ENCODE results near the gene RSPH9. TPM values are rescaled to one million over a fixed set of nuclear protein-coding genes. Genes with fewer than 3 reads are reported as not detected.

Gene RSPH9
- not detected for total RNA-seq

- peaks cover 13% of the 10 kb centered on the region for H3K4me1 Mint-ChIP-seq
- H3K36me3 Mint-ChIP-seq (ENCODE audit: low read depth): peaks cover 16% of the 10 kb centered on the region
- H3K27ac Mint-ChIP-seq: peak within 1 kb of the TSS; percentile 77
- DNase-seq: peak; percentile 86
- intact Hi-C loops (cut with DNase I, micrococcal nuclease): loop anchor here in 1 of 2 experiments (1.0 kb wide), 2 partner anchors 10 to 15 kb away; partner anchors contain the start of gene MAD2L1BP
- ChIA-PET POLR2A (interaction anchor here (1.0 kb wide), 1 partner anchor 41 kb away, joined by 3 read pairs; no protein-coding TSS in a partner anchor), CTCF (interaction anchor here (0.5 to 2.1 kb wide), 5 partner anchors 15 to 429 kb away, joined by 3 to 10 read pairs (median 3); no protein-coding TSS in a partner anchor)
- no peaks in the 10 kb centered on the region for H3K27me3 Mint-ChIP-seq
- H3K4me3 Mint-ChIP-seq: peak within 1 kb of the TSS; percentile 71
- H3K9me3 Mint-ChIP-seq (ENCODE audit: low read depth): no peaks in the 10 kb centered on the region
- peak; percentile 92 for ATAC-seq
Observed at GRCh38 chr6:43644940-43645612, at the start of gene RSPH9. RSPH9 (plus strand) TSS chr6:43645036; CDS start chr6:43645099, 63 bp downstream.

- H3K27ac Mint-ChIP-seq: no peak overlapping the region
- peaks cover 33% of the 10 kb centered on the region for H3K36me3 Mint-ChIP-seq (ENCODE audit: low read depth)
- H3K4me1 Mint-ChIP-seq: no peaks in the 10 kb centered on the region
- DNase-seq (no peak), ATAC-seq (no peak)
- POLR2A ChIA-PET: no interaction called here
- intact Hi-C loops (cut with DNase I, micrococcal nuclease): no loop called here
- H3K4me3 Mint-ChIP-seq: no peak overlapping the region
- H3K9me3 Mint-ChIP-seq (ENCODE audit: low read depth): no peaks in the 10 kb centered on the region
- H3K27me3 Mint-ChIP-seq: no peaks in the 10 kb centered on the region
- CTCF ChIA-PET: interaction anchor here (0.6 to 2.5 kb wide), 2 partner anchors 8 to 412 kb away, joined by 3 to 5 read pairs; no protein-coding TSS in a partner anchor
Observed at GRCh38 chr6:43600595-43600994, 44.2 kb upstream of the RSPH9 start.

GRCh38 chr6:43604174-43604573, 40.7 kb upstream of the RSPH9 start:
- ATAC-seq (no peak), DNase-seq (no peak)
- no peak overlapping the region for H3K27ac Mint-ChIP-seq
- no peaks in the 10 kb centered on the region for H3K27me3 Mint-ChIP-seq
- no peaks in the 10 kb centered on the region for H3K9me3 Mint-ChIP-seq (ENCODE audit: low read depth)
- peaks cover 46% of the 10 kb centered on the region for H3K36me3 Mint-ChIP-seq (ENCODE audit: low read depth)
- CTCF ChIA-PET: interaction anchor here (0.5 to 1.6 kb wide), 3 partner anchors 25 to 352 kb away, joined by 3 to 4 read pairs (median 4); no protein-coding TSS in a partner anchor
- peaks cover 2% of the 10 kb centered on the region for H3K4me1 Mint-ChIP-seq
- H3K4me3 Mint-ChIP-seq: no peak overlapping the region
- POLR2A ChIA-PET: interaction anchor here (0.6 kb wide), 1 partner anchor 182 kb away, joined by 3 read pairs; no protein-coding TSS in a partner anchor
- intact Hi-C loops (cut with DNase I, micrococcal nuclease): no loop called here

GRCh38 chr6:43606019-43606418, 38.8 kb upstream of the RSPH9 start:
- no peaks in the 10 kb centered on the region for H3K9me3 Mint-ChIP-seq (ENCODE audit: low read depth)
- no peak overlapping the region for H3K4me3 Mint-ChIP-seq
- DNase-seq (no peak), ATAC-seq (no peak)
- intact Hi-C loops (cut with DNase I, micrococcal nuclease): no loop called here
- H3K36me3 Mint-ChIP-seq (ENCODE audit: low read depth): peaks cover 52% of the 10 kb centered on the region
- H3K27me3 Mint-ChIP-seq: no peaks in the 10 kb centered on the region
- ChIA-PET POLR2A (interaction anchor here (1.0 kb wide), 1 partner anchor 11 kb away, joined by 3 read pairs; no protein-coding TSS in a partner anchor), CTCF (interaction anchor here (0.8 kb wide), 1 partner anchor 13 kb away, joined by 3 read pairs; no protein-coding TSS in a partner anchor)
- peaks cover 2% of the 10 kb centered on the region for H3K4me1 Mint-ChIP-seq
- H3K27ac Mint-ChIP-seq: no peak overlapping the region

GRCh38 chr6:43608310-43608763, 36.5 kb upstream of the RSPH9 start:
- peaks cover 50% of the 10 kb centered on the region for H3K36me3 Mint-ChIP-seq (ENCODE audit: low read depth)
- H3K27ac Mint-ChIP-seq: no peak overlapping the region
- no peaks in the 10 kb centered on the region for H3K27me3 Mint-ChIP-seq
- DNase-seq (peak; percentile 79), ATAC-seq (peak; percentile 66)
- H3K4me1 Mint-ChIP-seq: peaks cover 2% of the 10 kb centered on the region
- CTCF ChIA-PET: interaction anchor here (0.5 to 4.0 kb wide), 21 partner anchors 11 to 1491 kb away, joined by 3 to 20 read pairs (median 4); partner anchors contain the start of gene CNPY3
- intact Hi-C loops (cut with DNase I, micrococcal nuclease): loop anchor here in 1 of 2 experiments (1.0 kb wide), 1 partner anchor 471 kb away; no protein-coding TSS in a partner anchor
- H3K9me3 Mint-ChIP-seq (ENCODE audit: low read depth): no peaks in the 10 kb centered on the region
- POLR2A ChIA-PET: no interaction called here
- no peak overlapping the region for H3K4me3 Mint-ChIP-seq

GRCh38 chr6:43608807-43609206, 36.0 kb upstream of the RSPH9 start:
- no peaks in the 10 kb centered on the region for H3K9me3 Mint-ChIP-seq (ENCODE audit: low read depth)
- no peak for ATAC-seq
- DNase-seq: no peak
- peak overlapping the region; percentile 61 for H3K27ac Mint-ChIP-seq
- no peak overlapping the region for H3K4me3 Mint-ChIP-seq
- no peaks in the 10 kb centered on the region for H3K27me3 Mint-ChIP-seq
- ChIA-PET POLR2A (no interaction called here), CTCF (interaction anchor here (0.6 to 4.0 kb wide), 16 partner anchors 11 to 1491 kb away, joined by 3 to 20 read pairs (median 5); partner anchors contain the start of gene CNPY3)
- H3K4me1 Mint-ChIP-seq: peaks cover 2% of the 10 kb centered on the region
- intact Hi-C loops (cut with DNase I, micrococcal nuclease): loop anchor here in 1 of 2 experiments (1.0 kb wide), 1 partner anchor 470 kb away; no protein-coding TSS in a partner anchor
- peaks cover 49% of the 10 kb centered on the region for H3K36me3 Mint-ChIP-seq (ENCODE audit: low read depth)

- Mint-ChIP-seq H3K36me3 (ENCODE audit: low read depth) (peaks cover 50% of the 10 kb centered on the region), H3K4me1 (peaks cover 2% of the 10 kb centered on the region), H3K9me3 (ENCODE audit: low read depth) (no peaks in the 10 kb centered on the region), H3K4me3 (no peak overlapping the region), H3K27me3 (no peaks in the 10 kb centered on the region), H3K27ac (no peak overlapping the region)
- ATAC-seq (no peak), DNase-seq (no peak)
- intact Hi-C loops (cut with DNase I, micrococcal nuclease): no loop called here
- ChIA-PET CTCF (interaction anchor here (0.7 to 4.0 kb wide), 11 partner anchors 10 to 1977 kb away, joined by 3 to 20 read pairs (median 5); partner anchors contain the start of gene CNPY3), POLR2A (no interaction called here)
Observed at GRCh38 chr6:43609402-43609801, 35.4 kb upstream of the RSPH9 start.

- H3K27me3 Mint-ChIP-seq: no peaks in the 10 kb centered on the region
- no peak for ATAC-seq
- ChIA-PET POLR2A (no interaction called here), CTCF (interaction anchor here (0.7 to 4.0 kb wide), 8 partner anchors 9 to 469 kb away, joined by 3 to 20 read pairs (median 4); no protein-coding TSS in a partner anchor)
- peaks cover 2% of the 10 kb centered on the region for H3K4me1 Mint-ChIP-seq
- no peaks in the 10 kb centered on the region for H3K9me3 Mint-ChIP-seq (ENCODE audit: low read depth)
- intact Hi-C loops (cut with DNase I, micrococcal nuclease): no loop called here
- H3K27ac Mint-ChIP-seq: no peak overlapping the region
- peaks cover 45% of the 10 kb centered on the region for H3K36me3 Mint-ChIP-seq (ENCODE audit: low read depth)
- no peak overlapping the region for H3K4me3 Mint-ChIP-seq
- no peak for DNase-seq
Observed at GRCh38 chr6:43610431-43610830, 34.4 kb upstream of the RSPH9 start.

GRCh38 chr6:43613721-43614395, 31.0 kb upstream of the RSPH9 start:
- Mint-ChIP-seq H3K4me3 (no peak overlapping the region), H3K27me3 (no peaks in the 10 kb centered on the region), H3K9me3 (ENCODE audit: low read depth) (no peaks in the 10 kb centered on the region), H3K27ac (no peak overlapping the region), H3K36me3 (ENCODE audit: low read depth) (peaks cover 42% of the 10 kb centered on the region), H3K4me1 (no peaks in the 10 kb centered on the region)
- POLR2A ChIA-PET: no interaction called here
- intact Hi-C loops (cut with DNase I, micrococcal nuclease): no loop called here
- no peak for DNase-seq
- no peak for ATAC-seq
- CTCF ChIA-PET: no interaction called here

- Mint-ChIP-seq H3K4me1 (no peaks in the 10 kb centered on the region), H3K27me3 (no peaks in the 10 kb centered on the region), H3K36me3 (ENCODE audit: low read depth) (peaks cover 37% of the 10 kb centered on the region), H3K4me3 (no peak overlapping the region), H3K27ac (no peak overlapping the region), H3K9me3 (ENCODE audit: low read depth) (no peaks in the 10 kb centered on the region)
- ChIA-PET POLR2A (no interaction called here), CTCF (no interaction called here)
- DNase-seq: no peak
- intact Hi-C loops (cut with DNase I, micrococcal nuclease): no loop called here
- no peak for ATAC-seq
Observed at GRCh38 chr6:43614396-43614730, 30.5 kb upstream of the RSPH9 start.

GRCh38 chr6:43616725-43617472, 27.9 kb upstream of the RSPH9 start:
- DNase-seq (no peak), ATAC-seq (no peak)
- ChIA-PET CTCF (no interaction called here), POLR2A (no interaction called here)
- H3K4me3 Mint-ChIP-seq: no peak overlapping the region
- no peaks in the 10 kb centered on the region for H3K27me3 Mint-ChIP-seq
- intact Hi-C loops (cut with DNase I, micrococcal nuclease): no loop called here
- H3K27ac Mint-ChIP-seq: no peak overlapping the region
- no peaks in the 10 kb centered on the region for H3K9me3 Mint-ChIP-seq (ENCODE audit: low read depth)
- H3K36me3 Mint-ChIP-seq (ENCODE audit: low read depth): peaks cover 37% of the 10 kb centered on the region
- H3K4me1 Mint-ChIP-seq: no peaks in the 10 kb centered on the region
